ENCODE results near the gene USP22. TPM values are rescaled to one million over a fixed set of nuclear protein-coding genes. Genes with fewer than 3 reads are reported as not detected.

The USP22 gene
- total and polyA plus RNA-seq, 2 donors (not counting 3 experiments of a cell fraction or from before 2014, with no cell fraction given), result 204 to 260 TPM

DNA sequence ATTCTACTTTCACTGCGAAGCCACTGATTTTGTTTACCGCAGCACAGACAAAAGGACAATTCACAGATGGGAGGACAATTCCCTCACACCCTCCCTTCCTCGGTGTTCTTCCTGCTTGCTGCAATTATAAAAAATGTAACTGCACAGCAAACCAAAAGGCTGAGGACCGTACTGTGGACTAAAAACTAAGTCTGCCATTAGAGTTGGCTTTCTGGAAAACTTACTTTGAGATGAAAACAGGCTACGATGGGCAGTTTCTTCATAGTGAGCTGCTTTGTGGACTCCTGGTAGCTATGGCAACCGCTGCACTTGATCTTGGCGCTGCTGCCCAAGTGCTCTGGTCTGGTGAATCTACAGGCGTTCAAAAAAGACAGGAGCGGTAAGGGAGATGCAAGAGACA lies 35.2 kb downstream of the USP22 start:
- Histone ChIP-seq H3K4me1 (ENCODE audit: control insufficient read depth, extremely low read depth, insufficient read depth, low read length) (no peaks in the 10 kb centered on the region), H2AFZ (ENCODE audit: low read depth, low read length) (no peak overlapping the region), H3K4me2 (ENCODE audit: insufficient read depth, low read length) (no peak overlapping the region), H3K27me3 (ENCODE audit: control insufficient read depth in 2 of 2, insufficient read depth in 2 of 2, low read length in 2 of 2) (no peaks in the 10 kb centered on the region), H3K36me3 (ENCODE audit: control insufficient read depth in 2 of 2, extremely low read depth in 1 of 2, insufficient read depth in 2 of 2, low read length in 2 of 2) (peaks cover 56 to 70% of the 10 kb centered on the region in 2 experiments), H3K27ac (ENCODE audit: insufficient read depth, low read depth, low read length) (no peak overlapping the region), H4K20me1 (replicated peaks; ENCODE audit: control insufficient read depth, extremely low read depth, insufficient read depth, low read length) (peaks cover 2% of the 10 kb centered on the region), H3K9me1 (replicated peaks; ENCODE audit: control insufficient read depth, extremely low read depth, insufficient read depth, low read length) (no peaks in the 10 kb centered on the region), H3K4me3 (replicated peaks in 1 of 3; ENCODE audit: insufficient read depth in 1 of 3, low read depth in 1 of 3, low read length in 3 of 3) (no peak overlapping the region), H3K79me2 (ENCODE audit: control insufficient read depth, insufficient read depth, low read length) (peaks cover 41% of the 10 kb centered on the region), H3K9me3 (replicated peaks; ENCODE audit: control insufficient read depth, insufficient read depth, low read length) (no peaks in the 10 kb centered on the region), H3K9ac (replicated peaks; ENCODE audit: extremely low read depth, insufficient read depth, low read length) (no peak overlapping the region)
- intact Hi-C loops (cut with micrococcal nuclease), result no loop called here
- POLR2A ChIA-PET, result no interaction called here
- TF ChIP-seq JUN (IDR thresholded peaks at IDR 0.05; ENCODE audit: borderline replicate concordance, insufficient read depth, insufficient read length, low read depth), result no peak
- BruUV-seq (replicated peaks), result no TSS peak
- dilution Hi-C loops (cut with MboI; ENCODE audit: extremely low pct_ligation_motif_present, low sequenced_read_pairs), result no loop called here
- FAIRE-seq (no peak), DNase-seq (ENCODE audit: low read depth, low spot score) (no peak)
- CTCF ChIA-PET, result no interaction called here

DNA sequence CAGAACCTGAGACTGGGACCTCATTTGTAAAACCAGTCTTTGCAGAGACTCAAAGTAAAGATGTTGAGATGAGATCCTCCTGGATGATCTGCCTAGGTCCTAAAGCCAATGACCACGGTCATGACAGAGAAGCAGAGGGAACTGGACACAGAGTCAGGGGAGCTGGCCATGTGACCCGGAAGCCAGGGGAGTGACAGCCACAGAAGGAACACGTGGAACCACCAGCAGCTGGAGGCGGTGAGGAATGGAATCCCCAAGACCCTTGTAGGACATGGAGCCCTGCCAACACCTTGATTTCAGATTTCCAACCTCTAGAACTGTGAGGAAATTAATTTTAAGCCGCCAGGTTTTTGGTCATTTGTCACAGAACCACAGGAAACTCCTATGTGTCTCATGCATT lies 37.0 kb downstream of the USP22 start:
- Histone ChIP-seq H3K4me2 (ENCODE audit: insufficient read depth, low read length) (no peak overlapping the region), H3K27ac (ENCODE audit: insufficient read depth, low read depth, low read length) (no peak overlapping the region), H3K79me2 (ENCODE audit: control insufficient read depth, insufficient read depth, low read length) (peaks cover 35% of the 10 kb centered on the region), H4K20me1 (replicated peaks; ENCODE audit: control insufficient read depth, extremely low read depth, insufficient read depth, low read length) (no peaks in the 10 kb centered on the region), H3K9me1 (replicated peaks; ENCODE audit: control insufficient read depth, extremely low read depth, insufficient read depth, low read length) (no peaks in the 10 kb centered on the region), H2AFZ (ENCODE audit: low read depth, low read length) (no peak overlapping the region), H3K9ac (replicated peaks; ENCODE audit: extremely low read depth, insufficient read depth, low read length) (no peak overlapping the region), H3K36me3 (ENCODE audit: control insufficient read depth in 2 of 2, extremely low read depth in 1 of 2, insufficient read depth in 2 of 2, low read length in 2 of 2) (peaks cover 61 to 67% of the 10 kb centered on the region in 2 experiments), H3K4me3 (replicated peaks in 1 of 3; ENCODE audit: insufficient read depth in 1 of 3, low read depth in 1 of 3, low read length in 3 of 3) (no peak overlapping the region), H3K4me1 (ENCODE audit: control insufficient read depth, extremely low read depth, insufficient read depth, low read length) (no peaks in the 10 kb centered on the region), H3K27me3 (ENCODE audit: control insufficient read depth in 2 of 2, insufficient read depth in 2 of 2, low read length in 2 of 2) (no peaks in the 10 kb centered on the region), H3K9me3 (replicated peaks; ENCODE audit: control insufficient read depth, insufficient read depth, low read length) (no peaks in the 10 kb centered on the region)
- POLR2A ChIA-PET, result no interaction called here
- CTCF ChIA-PET, result interaction anchor here (0.5 kb wide), 1 partner anchor 13 kb away, joined by 3 read pairs; no protein-coding TSS in a partner anchor
- TF ChIP-seq POLR2A (IDR thresholded peaks at IDR 0.05; ENCODE audit: low read depth, low read length) (no peak), FOS (IDR thresholded peaks at IDR 0.05; ENCODE audit: borderline replicate concordance, insufficient read depth, low read length) (no peak), POLR2AphosphoS5 (IDR thresholded peaks at IDR 0.05; ENCODE audit: insufficient read depth, low read depth, low read length) (no peak), EZH2 (IDR thresholded peaks at IDR 0.05; ENCODE audit: borderline replicate concordance, low read depth, low read length, severe bottlenecking) (no peak), MYC (IDR thresholded peaks at IDR 0.05; ENCODE audit: low read depth, low read length) (no peak), JUN (IDR thresholded peaks at IDR 0.05; ENCODE audit: borderline replicate concordance, insufficient read depth, insufficient read length, low read depth) (no peak), GATA2 (IDR thresholded peaks at IDR 0.05; ENCODE audit: insufficient read depth, insufficient read length, low read depth, low read length) (no peak)
- TF ChIP-seq, protein P1, sequence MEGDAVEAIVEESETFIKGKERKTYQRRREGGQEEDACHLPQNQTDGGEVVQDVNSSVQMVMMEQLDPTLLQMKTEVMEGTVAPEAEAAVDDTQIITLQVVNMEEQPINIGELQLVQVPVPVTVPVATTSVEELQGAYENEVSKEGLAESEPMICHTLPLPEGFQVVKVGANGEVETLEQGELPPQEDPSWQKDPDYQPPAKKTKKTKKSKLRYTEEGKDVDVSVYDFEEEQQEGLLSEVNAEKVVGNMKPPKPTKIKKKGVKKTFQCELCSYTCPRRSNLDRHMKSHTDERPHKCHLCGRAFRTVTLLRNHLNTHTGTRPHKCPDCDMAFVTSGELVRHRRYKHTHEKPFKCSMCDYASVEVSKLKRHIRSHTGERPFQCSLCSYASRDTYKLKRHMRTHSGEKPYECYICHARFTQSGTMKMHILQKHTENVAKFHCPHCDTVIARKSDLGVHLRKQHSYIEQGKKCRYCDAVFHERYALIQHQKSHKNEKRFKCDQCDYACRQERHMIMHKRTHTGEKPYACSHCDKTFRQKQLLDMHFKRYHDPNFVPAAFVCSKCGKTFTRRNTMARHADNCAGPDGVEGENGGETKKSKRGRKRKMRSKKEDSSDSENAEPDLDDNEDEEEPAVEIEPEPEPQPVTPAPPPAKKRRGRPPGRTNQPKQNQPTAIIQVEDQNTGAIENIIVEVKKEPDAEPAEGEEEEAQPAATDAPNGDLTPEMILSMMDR (IDR thresholded peaks at IDR 0.05; ENCODE audit: extremely low read depth in 1 of 2, insufficient read depth in 1 of 2, low read depth in 1 of 2, low read length in 2 of 2), result no peak
- TF ChIP-seq, protein P2, sequence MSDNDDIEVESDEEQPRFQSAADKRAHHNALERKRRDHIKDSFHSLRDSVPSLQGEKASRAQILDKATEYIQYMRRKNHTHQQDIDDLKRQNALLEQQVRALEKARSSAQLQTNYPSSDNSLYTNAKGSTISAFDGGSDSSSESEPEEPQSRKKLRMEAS (IDR thresholded peaks at IDR 0.05; ENCODE audit: insufficient read depth, insufficient read length), result no peak
- intact Hi-C loops (cut with micrococcal nuclease) (no loop called here), dilution Hi-C loops (cut with MboI; ENCODE audit: extremely low pct_ligation_motif_present, low sequenced_read_pairs) (no loop called here)
- no peak for FAIRE-seq
- no TSS peak for BruUV-seq (replicated peaks)
- DNase-seq (ENCODE audit: low read depth, low spot score), result no peak
